ENCODE results near the gene FOXO1.

FOXO1 gene

DNA sequence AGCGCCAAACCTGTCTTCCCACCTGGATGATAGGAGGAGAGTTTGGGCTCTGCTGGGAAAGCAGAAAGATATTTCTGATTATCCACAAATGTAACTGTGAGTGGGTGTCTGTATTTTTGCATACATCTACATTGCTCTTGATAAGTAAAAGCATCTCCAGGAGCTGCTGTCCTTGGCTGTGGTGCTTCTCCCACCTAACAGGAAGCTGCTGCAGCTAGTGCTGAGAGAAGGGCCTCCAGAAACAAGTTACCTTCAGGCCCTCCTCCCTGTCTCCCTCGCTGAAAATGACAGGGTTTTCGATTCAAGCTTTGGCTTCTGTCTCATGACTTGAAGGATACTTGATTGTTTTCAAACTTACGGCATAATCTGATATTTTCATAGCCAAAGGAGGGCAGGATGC is 90.1 kb downstream of the FOXO1 start:
- DNase-seq (ENCODE audit: low spot score) = no peak

GRCh38 chr13:40572961-40573360 is 93.5 kb downstream of the FOXO1 start:
- DNase-seq (ENCODE audit: low spot score) = no peak

DNA sequence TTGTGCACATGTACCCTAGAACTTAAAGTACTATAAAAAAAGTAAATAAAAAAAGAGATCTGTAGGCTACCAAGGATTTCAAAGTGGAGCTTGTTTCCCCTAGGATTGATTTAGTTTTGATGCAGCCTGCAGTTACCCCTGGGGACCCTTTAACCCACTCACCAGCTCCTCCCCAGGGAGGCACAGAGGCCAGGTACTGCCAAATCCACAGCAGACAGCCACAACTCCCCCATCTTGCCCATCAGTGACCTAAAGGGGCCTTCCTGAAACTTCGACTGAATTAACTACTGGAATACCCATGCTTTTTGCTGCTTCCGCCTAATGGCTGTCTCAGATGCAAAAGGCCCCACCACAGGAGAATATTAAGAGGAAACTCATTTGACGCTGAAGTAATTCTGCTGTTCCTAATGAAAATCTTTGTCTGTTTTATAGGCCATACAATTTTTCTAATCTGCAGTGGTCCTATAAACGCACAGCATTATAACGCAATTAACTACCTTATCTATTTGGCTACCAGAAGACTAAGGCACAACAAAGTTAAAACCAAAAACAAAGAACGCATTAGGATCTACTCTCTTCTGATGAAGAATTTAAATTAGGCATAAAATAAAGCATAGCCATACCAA is 95.0 kb downstream of the FOXO1 start:
- no peak for DNase-seq (ENCODE audit: low spot score)

- DNase-seq (ENCODE audit: low spot score) = no peak
Observed at GRCh38 chr13:40570930-40571329, 95.5 kb downstream of the FOXO1 start.

GRCh38 chr13:40569024-40569350 is 97.5 kb downstream of the FOXO1 start:
- DNase-seq (ENCODE audit: low spot score) = no peak

- DNase-seq (ENCODE audit: low spot score) = no peak
Observed at GRCh38 chr13:40568246-40569023, 98.0 kb downstream of the FOXO1 start.

GRCh38 chr13:40566811-40567210 is 99.6 kb downstream of the FOXO1 start:
- no peak for DNase-seq (ENCODE audit: low spot score)

DNA sequence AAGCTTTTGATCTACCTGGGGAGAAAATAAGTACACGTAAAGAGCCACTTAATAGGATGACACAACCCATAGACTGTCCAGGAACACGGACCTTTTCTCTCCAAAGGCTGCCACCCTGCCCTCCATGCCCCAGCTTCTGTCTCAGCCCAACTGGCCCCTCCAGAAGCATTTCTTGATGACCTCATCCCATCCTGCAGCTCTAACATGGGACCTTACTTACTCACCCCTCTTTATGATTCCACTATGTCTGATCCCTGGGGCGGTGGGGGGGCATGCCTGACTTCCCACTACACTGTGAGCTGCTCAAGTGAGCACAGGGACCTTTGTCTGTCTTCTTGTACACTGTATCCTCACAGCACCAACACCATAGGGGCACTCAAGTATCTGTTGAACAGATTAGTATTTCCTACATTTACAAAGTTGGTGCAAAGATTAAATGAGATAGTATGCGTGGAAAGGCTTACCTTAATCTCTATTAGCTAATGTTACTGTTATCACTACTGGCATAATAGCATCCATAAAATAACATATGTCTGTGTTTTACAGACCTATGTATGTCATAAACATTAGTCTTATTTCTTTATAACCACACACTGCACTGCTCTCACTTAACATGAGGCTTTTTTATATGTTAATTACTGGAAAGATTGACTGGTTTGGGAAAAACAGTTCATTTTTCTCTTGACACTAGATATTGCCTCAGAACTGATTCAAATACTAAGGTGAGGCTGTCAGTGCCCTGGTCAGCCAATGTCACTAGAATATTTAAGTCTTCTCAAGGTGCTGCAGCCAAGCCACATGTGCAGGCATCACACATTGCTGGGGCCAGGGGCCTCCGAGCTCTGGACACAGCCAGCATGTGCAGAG is 100.9 kb downstream of the FOXO1 start:
- DNase-seq (ENCODE audit: low spot score) = no peak

DNA sequence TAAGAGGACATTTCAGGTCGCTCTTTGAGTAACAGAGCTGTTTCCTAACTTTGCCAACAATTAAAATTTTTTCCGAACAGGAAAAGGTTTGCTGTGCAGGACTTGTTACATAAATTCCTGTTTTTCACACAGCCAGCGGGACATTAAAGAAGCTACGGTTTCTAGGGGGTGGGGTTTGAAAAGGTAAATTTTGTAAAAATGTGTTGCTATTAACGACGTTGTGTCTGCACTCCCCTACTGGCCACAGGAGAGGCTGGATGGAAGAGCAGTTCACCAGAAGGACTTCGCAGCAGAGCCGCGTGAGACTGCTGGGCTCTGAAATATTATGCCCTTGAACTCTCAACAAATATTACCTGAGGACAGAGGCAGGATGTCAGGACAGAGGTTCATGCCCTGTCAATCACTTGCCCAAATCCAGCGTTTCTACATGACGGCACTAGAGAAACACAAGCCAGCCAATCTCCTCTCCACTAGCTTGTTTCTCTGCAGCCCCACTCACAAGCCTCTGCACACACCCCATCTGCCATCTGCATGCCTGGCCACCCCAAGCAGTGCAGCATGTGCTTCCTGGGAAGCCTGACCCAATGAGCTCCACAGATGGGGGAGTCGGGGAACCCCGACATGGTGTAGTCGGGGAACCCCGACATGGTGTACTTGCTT is 102.0 kb downstream of the FOXO1 start:
- DNase-seq (ENCODE audit: low spot score) = no peak

GRCh38 chr13:40563350-40564125 is 102.9 kb downstream of the FOXO1 start:
- DNase-seq (ENCODE audit: low spot score) = no peak

- DNase-seq (ENCODE audit: low spot score) = no peak
Observed at GRCh38 chr13:40562975-40563349, 103.5 kb downstream of the FOXO1 start.

GRCh38 chr13:40559915-40560314 is 106.5 kb downstream of the FOXO1 start:
- no peak for DNase-seq (ENCODE audit: low spot score)

DNA sequence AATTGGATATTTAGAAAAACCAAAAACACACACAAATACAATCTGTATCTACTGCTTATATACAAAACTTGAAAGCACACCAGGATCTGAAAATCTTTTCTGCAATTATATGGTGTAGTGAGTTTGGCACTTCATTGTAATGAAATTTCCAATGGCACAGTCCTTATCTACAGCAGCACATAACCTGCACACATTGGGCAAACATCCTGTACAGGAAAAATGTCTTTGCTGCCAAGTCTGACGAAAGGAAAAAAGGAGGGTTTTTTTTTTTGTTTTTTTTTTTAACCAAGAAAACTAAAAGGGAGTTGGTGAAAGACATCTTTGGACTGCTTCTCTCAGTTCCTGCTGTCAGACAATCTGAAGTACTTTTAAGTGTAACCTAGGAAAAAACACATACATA is 107.8 kb downstream of the FOXO1 start:
- no peak for DNase-seq (ENCODE audit: low spot score)

- DNase-seq (ENCODE audit: low spot score) = no peak
Observed at GRCh38 chr13:40556453-40556852, 110.0 kb downstream of the FOXO1 start.

- no peak for DNase-seq (ENCODE audit: low spot score)
Observed at GRCh38 chr13:40553356-40553755, 113.1 kb downstream of the FOXO1 start.

DNA sequence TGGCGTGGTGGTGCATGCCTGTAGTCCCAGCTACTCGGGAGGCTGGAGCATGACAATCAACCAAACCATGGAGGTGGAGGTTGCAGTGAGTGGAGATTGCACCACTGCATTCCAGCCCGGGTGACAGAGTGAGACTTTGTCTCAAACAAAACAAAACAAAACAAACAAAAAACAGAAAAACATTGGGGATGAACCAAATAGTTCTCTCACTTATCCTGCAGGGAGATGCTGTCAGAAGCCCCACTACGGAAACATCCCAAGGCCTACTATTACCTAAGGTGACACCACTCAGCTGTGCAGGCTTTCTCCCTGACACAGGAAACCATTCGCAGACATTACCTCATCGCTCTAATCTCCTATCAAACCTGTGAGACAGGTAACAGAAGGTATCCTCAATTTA is 113.5 kb downstream of the FOXO1 start:
- no peak for DNase-seq (ENCODE audit: low spot score)

- no peak for DNase-seq (ENCODE audit: low spot score)
Observed at GRCh38 chr13:40550130-40550529, 116.3 kb downstream of the FOXO1 start.

DNA sequence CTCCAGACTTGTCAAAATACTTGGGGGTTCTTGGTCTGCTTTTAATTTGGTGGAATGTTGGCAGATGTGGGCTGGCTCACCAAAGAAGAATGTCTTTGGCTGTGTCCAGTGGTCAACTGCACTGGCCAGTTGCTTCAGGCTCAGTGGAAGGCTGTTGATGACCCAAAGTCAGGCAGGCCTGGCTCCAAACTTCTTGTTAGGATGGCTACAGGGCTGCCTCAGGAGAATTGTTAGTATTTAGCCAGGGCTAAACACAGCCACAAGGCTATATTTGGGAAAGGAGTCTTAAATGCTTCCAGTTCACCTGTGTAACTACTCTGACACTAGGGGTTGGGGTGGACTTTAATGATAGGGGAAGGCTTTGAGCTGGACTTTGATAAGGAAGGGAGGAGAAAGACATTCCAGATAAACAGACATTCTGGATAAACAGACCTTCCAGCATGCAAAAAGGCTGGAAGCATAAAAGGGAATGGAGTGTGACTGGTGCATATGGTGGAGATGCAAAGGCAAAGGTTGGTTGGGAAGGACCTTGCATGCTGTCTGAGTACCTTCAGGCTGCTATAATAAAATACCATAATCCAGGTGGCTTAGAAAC is 116.8 kb downstream of the FOXO1 start:
- DNase-seq (ENCODE audit: low spot score) = no peak

DNA sequence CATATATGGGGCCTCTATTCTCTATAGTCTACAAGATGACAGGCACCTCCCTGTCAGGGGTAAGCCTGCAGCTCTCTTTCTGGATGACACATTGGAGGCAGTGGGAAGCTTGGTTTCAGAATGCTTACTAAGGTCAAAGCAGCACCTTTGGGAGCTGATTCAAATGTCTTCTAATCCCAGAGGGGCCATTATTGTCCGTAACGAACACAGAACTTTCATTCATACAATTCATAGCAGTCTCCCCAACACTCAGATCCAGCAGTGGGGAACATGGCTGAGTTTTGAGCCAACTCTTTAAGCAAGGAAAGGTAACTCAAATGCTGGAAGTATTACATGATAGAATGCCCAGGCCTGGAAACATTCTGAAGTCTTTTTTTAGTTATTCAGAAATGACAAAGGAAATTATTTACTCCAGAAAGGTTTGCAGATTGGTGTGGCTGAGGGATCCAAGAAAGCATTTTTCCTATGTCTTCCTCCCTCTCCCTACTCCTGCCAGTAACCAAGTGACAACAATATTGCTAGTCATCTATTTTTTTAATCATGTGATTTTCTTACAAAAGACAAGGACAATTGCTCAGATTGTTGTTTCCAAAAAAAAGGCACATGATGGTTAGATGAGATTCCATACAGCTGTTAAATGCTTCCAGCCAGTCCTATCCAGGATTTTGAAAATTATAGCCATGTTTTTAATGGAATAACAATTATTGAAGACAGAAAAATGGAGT is 118.7 kb downstream of the FOXO1 start:
- no peak for DNase-seq (ENCODE audit: low spot score)

GRCh38 chr13:40546047-40546446 is 120.4 kb downstream of the FOXO1 start:
- DNase-seq (ENCODE audit: low spot score) = no peak

All from Ammon's horn (tissue), 1 donor.